ENCODE results near the gene TRAPPC6A.

DNA sequence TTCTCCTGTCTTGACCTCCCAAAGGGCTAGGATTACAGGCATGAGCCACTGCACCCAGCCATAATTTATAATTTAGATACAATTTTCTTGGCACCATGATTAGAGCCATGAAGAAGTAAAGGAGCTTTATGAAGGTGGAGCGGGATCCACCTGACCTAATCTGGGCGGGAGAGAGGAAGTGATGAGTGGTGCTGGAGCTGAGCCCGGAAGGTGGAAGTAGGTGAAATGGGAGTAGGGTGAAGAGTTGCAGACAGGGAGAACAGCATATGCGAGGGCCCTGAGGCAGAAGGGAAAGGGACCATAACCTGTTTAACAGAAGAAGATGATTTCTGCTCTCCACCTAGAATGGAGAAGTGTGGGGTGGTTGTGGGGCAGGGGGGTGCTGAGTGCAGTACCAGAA lies 4.7 kb upstream of the TRAPPC6A start:
- TF ChIP-seq, protein P1, sequence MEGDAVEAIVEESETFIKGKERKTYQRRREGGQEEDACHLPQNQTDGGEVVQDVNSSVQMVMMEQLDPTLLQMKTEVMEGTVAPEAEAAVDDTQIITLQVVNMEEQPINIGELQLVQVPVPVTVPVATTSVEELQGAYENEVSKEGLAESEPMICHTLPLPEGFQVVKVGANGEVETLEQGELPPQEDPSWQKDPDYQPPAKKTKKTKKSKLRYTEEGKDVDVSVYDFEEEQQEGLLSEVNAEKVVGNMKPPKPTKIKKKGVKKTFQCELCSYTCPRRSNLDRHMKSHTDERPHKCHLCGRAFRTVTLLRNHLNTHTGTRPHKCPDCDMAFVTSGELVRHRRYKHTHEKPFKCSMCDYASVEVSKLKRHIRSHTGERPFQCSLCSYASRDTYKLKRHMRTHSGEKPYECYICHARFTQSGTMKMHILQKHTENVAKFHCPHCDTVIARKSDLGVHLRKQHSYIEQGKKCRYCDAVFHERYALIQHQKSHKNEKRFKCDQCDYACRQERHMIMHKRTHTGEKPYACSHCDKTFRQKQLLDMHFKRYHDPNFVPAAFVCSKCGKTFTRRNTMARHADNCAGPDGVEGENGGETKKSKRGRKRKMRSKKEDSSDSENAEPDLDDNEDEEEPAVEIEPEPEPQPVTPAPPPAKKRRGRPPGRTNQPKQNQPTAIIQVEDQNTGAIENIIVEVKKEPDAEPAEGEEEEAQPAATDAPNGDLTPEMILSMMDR (IDR thresholded peaks at IDR 0.05 in 4 of 5, conservative IDR thresholded peaks at IDR 0.05 in 1 of 5) = no peak
- no peak for TF ChIP-seq POLR2A (IDR thresholded peaks at IDR 0.05)
